HL-60 (cell line): ENCODE measurements around the gene AGMO.

Experiments
- DNase-seq, 2 experiments: peaks; one replicate each; pipeline ENCODE4 v3.0.0-alpha.2; 2010 to 2020; ENCODE audit warnings: low read depth in 1 of 2, low spot score in 1 of 2
- H3K27ac ChIP-seq: fragments of 250-450 bp; sonication (Bioruptor Pico); replicated peaks from 2 replicates; pipeline ENCODE4 v1.5.1; 2020; ENCODE audit warnings: mild to moderate bottlenecking, moderate library complexity
- H3K27me3 ChIP-seq: fragments of 250-450 bp; sonication (Bioruptor Pico); 2 replicates; pipeline ENCODE4 v1.5.1; 2021; ENCODE audit warnings: mild to moderate bottlenecking, moderate library complexity; ENCODE audit not compliant: insufficient read depth, poor library complexity, severe bottlenecking
- H3K4me3 ChIP-seq: replicated peaks from 2 replicates; pipeline ENCODE4 v1.5.1; 2011; ENCODE audit warnings: mild to moderate bottlenecking, control low read depth, low read length; ENCODE audit not compliant: insufficient read depth
- GABPA ChIP-seq: IDR thresholded peaks from 2 replicates; pipeline ENCODE4 v1.6.1; 2012; ENCODE audit warnings: low read depth
- POLR2AphosphoS5 ChIP-seq: IDR thresholded peaks from 2 replicates; pipeline ENCODE4 v1.6.1; 2012; ENCODE audit warnings: low read depth
- SPI1 ChIP-seq: IDR thresholded peaks from 2 replicates; pipeline ENCODE4 v1.6.1; 2012; ENCODE audit warnings: low read depth, mild to moderate bottlenecking, borderline replicate concordance
- TF ChIP-seq, protein P1 (sequence below): IDR thresholded peaks from one replicate; pipeline ENCODE4 v1.5.1; 2011; ENCODE audit warnings: low read length, control low read depth, inconsistent platforms; ENCODE audit not compliant: insufficient read depth
- TF ChIP-seq, protein P2 (sequence below): IDR thresholded peaks from 2 replicates; pipeline ENCODE4 v1.6.1; 2012; ENCODE audit warnings: low read depth; ENCODE audit not compliant: insufficient replicate concordance

AGMO gene

DNA sequence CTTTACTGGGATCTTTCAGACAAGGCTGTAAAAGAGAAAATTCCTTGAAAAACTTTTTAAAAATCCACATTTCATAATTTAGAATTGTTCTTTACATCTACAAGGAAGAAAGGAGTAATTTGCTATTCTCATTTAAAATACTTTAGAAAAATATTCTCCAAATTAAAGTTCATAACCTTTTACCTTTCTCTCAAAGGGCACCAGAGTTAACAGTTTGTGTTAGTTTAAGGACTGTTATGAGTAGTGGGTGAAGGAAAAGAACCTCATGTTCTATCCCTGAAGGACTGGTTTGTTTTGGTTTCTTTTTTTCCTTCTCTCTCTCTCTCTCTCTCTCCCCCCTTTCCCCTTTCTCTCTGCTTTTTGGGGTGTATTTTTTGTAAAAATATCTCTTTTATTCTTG lies 4.1 kb downstream of the AGMO start:
- TF ChIP-seq SPI1 (no peak), POLR2AphosphoS5 (no peak), GABPA (no peak)
- TF ChIP-seq, protein P1, sequence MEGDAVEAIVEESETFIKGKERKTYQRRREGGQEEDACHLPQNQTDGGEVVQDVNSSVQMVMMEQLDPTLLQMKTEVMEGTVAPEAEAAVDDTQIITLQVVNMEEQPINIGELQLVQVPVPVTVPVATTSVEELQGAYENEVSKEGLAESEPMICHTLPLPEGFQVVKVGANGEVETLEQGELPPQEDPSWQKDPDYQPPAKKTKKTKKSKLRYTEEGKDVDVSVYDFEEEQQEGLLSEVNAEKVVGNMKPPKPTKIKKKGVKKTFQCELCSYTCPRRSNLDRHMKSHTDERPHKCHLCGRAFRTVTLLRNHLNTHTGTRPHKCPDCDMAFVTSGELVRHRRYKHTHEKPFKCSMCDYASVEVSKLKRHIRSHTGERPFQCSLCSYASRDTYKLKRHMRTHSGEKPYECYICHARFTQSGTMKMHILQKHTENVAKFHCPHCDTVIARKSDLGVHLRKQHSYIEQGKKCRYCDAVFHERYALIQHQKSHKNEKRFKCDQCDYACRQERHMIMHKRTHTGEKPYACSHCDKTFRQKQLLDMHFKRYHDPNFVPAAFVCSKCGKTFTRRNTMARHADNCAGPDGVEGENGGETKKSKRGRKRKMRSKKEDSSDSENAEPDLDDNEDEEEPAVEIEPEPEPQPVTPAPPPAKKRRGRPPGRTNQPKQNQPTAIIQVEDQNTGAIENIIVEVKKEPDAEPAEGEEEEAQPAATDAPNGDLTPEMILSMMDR: no peak
- TF ChIP-seq, protein P2, sequence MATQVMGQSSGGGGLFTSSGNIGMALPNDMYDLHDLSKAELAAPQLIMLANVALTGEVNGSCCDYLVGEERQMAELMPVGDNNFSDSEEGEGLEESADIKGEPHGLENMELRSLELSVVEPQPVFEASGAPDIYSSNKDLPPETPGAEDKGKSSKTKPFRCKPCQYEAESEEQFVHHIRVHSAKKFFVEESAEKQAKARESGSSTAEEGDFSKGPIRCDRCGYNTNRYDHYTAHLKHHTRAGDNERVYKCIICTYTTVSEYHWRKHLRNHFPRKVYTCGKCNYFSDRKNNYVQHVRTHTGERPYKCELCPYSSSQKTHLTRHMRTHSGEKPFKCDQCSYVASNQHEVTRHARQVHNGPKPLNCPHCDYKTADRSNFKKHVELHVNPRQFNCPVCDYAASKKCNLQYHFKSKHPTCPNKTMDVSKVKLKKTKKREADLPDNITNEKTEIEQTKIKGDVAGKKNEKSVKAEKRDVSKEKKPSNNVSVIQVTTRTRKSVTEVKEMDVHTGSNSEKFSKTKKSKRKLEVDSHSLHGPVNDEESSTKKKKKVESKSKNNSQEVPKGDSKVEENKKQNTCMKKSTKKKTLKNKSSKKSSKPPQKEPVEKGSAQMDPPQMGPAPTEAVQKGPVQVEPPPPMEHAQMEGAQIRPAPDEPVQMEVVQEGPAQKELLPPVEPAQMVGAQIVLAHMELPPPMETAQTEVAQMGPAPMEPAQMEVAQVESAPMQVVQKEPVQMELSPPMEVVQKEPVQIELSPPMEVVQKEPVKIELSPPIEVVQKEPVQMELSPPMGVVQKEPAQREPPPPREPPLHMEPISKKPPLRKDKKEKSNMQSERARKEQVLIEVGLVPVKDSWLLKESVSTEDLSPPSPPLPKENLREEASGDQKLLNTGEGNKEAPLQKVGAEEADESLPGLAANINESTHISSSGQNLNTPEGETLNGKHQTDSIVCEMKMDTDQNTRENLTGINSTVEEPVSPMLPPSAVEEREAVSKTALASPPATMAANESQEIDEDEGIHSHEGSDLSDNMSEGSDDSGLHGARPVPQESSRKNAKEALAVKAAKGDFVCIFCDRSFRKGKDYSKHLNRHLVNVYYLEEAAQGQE: no peak
- H3K27ac ChIP-seq: no peak overlapping the region
- DNase-seq: no peak
- no peaks in the 10 kb centered on the region for H3K27me3 ChIP-seq
- no peak overlapping the region for H3K4me3 ChIP-seq

DNA sequence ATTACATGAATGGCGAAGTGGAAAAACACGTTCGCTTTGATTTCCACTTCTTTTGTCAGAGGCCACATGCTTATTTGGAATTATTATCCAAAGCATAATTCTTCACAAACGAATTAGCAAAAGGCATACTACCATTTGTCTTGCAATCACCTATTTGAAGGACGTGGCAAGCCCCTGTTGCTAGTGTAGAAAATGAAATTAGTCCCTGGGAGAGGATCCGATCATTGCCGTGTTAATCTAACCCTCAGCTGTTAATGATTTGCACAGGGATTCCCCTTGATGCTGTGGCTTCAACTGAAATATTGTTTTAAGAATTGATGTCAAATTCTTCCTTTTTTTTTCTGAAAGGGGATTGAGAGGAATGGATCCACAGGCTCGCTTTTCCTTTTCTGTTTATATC lies 4.6 kb downstream of the AGMO start:
- Histone ChIP-seq H3K4me3 (no peak overlapping the region), H3K27ac (no peak overlapping the region), H3K27me3 (no peaks in the 10 kb centered on the region)
- no peak for DNase-seq
- TF ChIP-seq, protein P2: no peak
- TF ChIP-seq SPI1 (no peak), POLR2AphosphoS5 (no peak), GABPA (no peak)
- TF ChIP-seq, protein P1: no peak

DNA sequence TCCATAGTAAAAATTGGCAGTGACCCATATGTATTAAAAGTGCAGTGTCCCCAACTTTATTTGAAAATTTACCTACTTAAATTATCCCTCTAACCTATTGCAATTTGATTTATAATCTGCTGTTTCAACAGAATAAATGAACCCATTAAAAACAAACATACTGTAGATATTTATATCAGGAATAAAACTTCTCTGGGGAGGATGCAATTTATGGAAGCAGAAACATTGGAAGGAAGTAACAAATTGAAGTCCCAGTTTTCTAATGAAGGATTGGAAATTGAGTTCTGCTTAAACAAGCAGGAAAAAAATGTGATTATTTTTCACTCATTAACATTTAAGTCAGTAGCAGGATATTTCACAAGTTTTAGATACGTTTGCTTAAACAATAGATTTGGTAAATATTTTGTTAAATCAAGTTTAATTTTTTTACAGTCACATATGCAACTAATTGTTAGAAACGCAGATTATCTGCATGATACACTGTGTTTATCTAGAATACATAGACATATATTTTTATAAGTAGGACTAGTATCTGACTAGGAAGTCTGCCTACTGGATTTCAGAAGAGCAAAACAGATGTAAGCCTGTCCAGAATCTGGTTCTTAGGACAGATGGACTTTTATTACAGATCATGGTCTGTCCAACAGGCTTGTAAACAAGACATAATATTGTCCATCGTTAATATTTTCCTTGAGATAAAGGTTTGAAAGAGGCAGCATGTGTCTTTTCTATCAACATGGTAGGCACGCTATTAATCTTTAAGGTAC lies 5.3 kb downstream of the AGMO start:
- Histone ChIP-seq H3K27ac (no peak overlapping the region), H3K27me3 (no peaks in the 10 kb centered on the region), H3K4me3 (no peak overlapping the region)
- TF ChIP-seq, protein P1: no peak
- no peak for DNase-seq

DNA sequence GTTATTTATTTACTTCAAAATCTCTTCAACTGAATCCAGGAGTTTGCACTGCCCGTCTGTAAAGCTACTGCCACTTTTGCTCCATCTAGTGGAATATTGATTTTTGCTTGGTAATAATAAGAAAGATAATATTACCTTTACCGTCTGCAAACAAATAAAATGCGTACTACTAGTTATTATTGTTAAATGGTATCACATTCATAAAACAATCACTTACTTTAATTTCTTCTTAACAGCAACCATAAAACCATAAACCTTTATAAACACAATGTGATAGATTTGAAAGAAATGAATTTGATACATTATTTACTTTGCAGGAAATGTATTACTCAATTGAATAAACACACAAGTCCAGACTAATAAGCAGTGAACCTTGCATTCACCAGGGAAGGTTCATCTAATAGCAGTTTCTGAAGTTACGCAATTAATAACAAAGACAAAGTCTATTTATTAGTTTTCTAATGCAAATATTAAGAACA lies 6.4 kb downstream of the AGMO start:
- DNase-seq: no peak
- TF ChIP-seq SPI1 (no peak), POLR2AphosphoS5 (no peak), GABPA (no peak)
- TF ChIP-seq, protein P2: no peak
- TF ChIP-seq, protein P1: no peak
- no peak overlapping the region for H3K27ac ChIP-seq
- no peaks in the 10 kb centered on the region for H3K27me3 ChIP-seq
- no peak overlapping the region for H3K4me3 ChIP-seq
